AG20443 (cell line): ENCODE results near the gene PCDHB15.

ENCODE experiments used
- DNase-seq: peaks from one replicate; pipeline ENCODE4 v3.0.0; 2012; ENCODE audit warnings: low spot score, mixed read lengths

The PCDHB15 gene

DNA sequence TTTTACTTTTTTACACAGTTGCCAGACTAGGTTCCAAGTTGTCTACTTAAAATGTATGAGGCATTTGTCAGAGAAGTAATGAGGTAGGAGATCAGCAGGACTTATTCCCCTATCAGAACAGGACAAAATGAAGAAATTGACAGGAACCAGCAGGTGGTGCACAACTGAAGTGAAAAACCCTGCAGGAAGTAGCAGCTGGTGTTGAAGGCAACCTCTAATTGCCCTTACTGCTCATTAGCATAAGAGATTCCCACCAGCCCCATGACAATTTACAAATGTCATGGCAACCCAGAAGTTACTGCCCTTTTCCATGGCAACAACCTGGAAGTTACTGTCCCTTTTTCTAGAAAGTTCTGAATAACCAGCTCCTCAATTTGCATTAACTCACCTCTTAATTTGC is 5.4 kb downstream of the PCDHB15 start:
- no peak for DNase-seq

DNA sequence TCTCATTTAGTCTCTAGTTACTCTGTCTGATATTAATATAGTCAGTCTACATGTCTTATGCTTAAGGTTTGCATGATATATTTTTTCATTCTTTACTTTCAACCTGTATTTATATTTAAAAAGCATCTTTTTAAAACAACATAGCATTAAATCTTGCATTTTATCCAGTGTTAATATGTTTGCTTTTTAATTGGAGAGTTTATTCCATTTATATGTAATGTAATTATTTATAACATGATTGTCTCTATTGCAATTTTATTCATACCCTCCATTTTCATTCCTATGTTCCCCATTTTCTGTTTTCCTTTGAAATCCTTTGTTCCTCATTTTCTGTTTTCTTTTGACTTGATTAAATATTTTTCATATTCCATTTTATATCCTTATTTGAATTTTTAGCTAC is 13.3 kb downstream of the PCDHB15 start:
- no peak for DNase-seq

DNA sequence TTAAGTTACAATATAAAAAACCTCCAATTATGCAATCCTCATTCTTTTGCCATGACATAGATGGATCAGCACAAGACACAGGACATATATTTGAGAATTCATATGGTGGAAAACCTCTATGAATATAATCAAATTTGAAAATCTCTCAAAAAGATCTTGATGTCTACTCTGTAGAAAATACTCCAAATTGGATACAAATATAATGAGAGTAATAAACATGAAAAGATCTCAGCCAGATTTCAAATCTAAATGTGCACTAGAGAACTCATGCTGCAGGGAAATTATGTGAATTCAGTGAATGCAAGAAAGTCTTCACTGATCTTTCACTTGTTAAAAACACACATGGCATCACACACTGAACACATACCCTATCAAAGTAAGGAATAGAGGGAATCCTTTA is 13.8 kb downstream of the PCDHB15 start:
- no peak for DNase-seq

DNA sequence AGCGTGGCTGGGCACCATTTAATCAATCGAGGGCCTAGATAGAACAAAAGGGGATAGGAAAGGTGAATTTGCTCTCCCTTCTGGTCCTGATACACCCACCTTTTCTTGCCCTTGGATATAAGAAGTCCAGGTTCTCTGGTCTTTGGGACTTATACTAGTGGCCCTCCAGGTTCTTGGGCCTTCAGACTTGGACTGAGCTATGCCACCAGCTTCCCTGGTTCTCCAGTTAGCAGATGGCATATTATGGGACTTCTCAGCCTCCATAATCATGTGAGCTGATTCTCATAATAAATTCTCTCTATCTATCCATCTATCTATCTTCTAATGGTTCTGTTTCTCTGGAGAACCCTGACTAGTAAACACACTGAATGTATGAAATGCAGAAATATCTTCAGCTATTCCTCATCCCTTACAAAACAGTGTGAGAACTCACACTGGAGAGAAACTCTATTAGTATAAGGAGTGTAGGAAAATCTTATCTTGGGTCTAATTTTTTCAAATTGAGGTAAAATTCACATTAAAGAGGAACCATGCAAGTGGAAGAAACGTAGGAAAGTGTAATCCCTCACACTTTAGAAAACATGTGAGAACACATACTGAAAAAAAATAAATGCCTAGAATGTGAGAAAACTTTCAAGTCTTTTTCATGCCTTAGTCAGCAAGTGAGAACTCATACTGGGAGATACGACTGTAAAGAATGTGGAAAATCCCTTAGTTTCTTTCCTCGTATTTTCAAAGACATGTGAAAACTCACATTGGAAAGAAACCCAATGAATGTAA is 15.5 kb downstream of the PCDHB15 start:
- DNase-seq = no peak

DNA sequence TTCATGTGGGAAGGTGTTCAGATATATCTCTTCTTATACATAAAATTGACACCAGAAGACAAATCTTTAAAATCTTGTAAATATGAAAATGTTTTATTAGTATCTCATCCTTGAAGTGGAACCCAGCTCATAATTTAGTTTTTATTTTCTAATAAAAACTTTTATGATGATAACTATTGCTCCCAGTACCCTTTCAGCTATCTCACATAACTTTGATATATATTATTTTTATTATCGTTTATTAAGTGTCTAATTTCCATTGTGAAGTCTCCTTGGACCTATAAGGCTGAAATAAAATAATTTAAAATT is 16.0 kb downstream of the PCDHB15 start:
- DNase-seq = no peak

DNA sequence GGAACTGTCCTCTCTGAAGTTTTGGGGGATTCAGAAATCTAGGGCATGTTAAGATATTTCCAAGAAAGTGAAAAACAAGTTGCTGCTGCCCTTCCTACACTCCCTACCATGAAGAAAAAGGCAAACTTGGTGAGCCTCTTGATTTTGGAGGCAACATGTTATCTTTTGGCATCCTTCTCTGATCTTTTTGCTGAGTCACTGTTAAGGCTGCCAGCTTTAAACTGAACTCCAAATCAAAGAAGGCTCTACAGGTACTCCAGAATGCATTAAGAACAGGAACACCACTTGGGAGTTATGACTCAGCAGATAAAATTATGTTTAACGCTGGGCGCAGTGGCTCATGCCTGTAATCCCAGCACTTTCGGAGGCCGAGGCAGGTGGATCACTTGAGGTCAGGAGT is 24.0 kb downstream of the PCDHB15 start:
- no peak for DNase-seq

DNA sequence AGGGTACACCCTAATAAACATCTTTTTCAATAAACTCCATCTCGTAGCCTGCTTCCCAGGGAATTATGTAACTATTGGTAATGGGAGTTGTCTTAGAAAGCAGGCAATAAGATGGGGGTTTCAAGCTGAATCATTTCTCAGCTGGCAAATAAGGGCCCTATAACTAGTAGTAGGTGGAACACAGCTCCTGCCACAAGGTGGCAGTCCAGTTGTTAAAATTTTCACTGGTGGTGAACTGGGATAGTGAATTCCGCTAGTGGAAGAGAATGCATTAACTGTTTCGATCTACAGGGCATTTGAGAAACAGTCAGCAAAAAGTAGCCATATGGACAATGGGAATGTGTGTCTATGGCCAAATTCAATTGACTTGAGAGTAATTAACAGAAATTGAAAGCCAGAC is 27.7 kb downstream of the PCDHB15 start:
- no peak for DNase-seq

DNA sequence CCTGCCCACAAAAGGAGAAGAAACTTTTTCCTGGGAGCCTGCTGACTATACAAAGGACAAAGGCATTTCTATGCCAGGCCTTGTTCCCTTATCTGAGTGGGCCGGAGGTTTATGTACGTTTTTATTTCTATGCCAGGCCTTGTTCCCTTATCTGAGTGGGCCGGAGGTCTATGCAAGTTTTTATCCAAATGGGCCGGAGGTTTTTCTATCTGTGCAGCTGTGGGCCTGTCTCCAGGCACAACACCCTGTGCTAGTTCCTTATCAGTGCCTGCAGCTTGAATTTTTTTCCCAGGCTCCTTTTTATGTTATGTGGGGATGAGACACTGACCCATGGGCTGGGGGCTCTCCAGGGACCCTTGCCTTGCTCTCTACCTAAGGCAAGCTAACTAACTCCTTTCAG is 53.2 kb downstream of the PCDHB15 start:
- no peak for DNase-seq
